ENCODE measurements around the gene CAGE1.
"Not testable (repeated sequence)": the region's sequence is repeated elsewhere in the genome, so short reads cannot be mapped to it uniquely, and the experiment has no call there.

Gene CAGE1

DNA sequence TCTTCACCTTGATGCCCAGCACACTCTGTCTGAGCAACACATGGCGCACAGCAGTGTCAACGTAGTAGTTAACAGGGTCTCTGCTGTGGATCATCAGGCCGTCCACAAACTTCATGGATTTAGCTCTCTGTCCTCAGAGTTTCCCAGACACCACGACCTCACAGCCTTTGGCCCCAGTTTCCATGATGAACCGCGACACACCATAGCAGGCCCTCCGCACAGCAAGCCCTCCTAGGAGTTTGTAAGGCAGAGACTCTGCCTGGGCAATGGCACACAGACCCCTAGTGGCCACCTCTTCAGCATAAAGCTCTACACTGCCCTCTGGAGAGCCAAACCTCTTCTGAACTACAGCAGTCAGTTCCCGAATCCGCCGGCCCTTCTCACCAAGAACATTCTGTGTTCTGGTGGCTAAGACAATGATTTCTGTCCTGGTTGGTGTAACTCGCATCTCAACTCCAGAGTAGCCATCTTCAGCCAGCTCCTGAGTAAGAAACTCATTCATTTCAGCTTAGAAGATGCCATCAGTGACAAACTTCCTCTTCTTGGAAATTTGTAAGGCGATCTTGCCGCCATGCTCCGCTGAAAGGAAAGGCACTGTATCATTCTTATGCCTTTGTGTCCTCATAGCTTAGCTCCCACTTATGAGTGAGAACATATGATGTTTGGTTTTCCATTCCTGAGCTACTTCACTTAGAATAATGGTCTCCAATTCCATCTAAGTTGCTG lies 50.4 kb downstream of the CAGE1 start:
- DNase-seq (ENCODE audit: low read depth in 2 of 2) = not testable (repeated sequence)

DNA sequence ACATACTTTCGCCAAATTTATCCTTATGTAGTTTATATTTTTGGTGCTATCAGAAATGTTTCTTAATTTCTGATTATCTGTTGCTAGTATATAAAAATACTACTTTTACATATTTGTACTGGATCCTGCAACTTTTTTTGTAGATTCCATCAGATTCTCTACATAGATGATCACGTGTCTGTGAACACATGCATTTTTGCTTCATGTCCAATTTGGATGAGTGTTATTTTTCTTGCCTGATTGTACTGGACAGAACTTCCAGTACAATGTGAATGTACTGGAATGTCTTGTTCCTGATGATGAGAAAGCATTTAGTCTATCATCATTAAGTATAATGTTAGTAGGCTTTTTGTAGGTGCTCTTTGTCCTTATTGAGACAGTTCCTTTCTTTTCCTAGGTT lies 51.5 kb downstream of the CAGE1 start:
- no peak for DNase-seq (ENCODE audit: low read depth in 2 of 2)

GRCh38 chr6:7335519-7335918 lies 54.0 kb downstream of the CAGE1 start:
- no peak for DNase-seq (ENCODE audit: low read depth in 2 of 2)

DNA sequence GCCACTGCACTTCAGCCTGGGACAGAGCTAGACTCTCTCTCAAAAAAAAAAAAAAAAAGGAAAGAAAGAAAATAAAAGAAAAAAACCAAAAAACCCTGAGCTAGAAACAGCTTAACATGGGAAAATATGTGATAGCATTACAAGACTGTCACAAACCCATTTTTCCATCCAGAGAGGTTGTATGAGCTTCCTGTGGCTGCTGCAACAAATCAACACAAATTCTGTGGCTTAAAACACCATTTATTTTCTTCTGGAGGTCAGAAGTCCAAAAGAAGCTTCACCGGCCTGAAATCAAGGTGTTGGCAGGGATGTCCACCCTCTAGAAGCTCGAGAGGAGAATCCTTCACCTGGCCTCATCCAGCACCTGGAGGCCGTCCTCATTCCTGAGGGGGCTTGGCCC lies 54.9 kb downstream of the CAGE1 start:
- no peak for DNase-seq (ENCODE audit: low read depth in 2 of 2)

GRCh38 chr6:7332090-7332745 lies 57.3 kb downstream of the CAGE1 start:
- DNase-seq (ENCODE audit: low read depth in 2 of 2) = no peak

DNA sequence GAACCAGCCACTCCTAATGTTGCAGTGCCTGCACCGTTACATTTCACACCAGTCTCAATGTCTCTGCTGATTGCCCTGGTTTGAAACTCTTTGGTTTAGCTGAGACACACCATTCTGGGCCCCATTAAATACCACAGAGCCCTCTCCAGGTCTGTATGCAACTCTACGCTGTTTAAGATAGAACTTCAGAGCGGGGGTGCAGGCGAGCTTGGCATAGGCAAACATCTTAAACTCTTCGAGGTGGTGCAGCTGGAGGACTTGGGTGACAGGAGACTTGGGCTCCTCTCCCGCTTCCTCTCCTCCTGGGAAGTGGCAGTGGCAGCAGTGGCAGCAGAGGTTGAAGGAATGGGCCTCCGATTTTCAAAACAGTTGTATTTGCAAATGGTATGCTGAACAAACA lies 58.1 kb downstream of the CAGE1 start:
- DNase-seq (ENCODE audit: low read depth in 2 of 2) = no peak

GRCh38 chr6:7328243-7328642 lies 61.3 kb downstream of the CAGE1 start:
- no peak for DNase-seq (ENCODE audit: low read depth in 2 of 2)

- no peak for DNase-seq (ENCODE audit: low read depth in 2 of 2)
Measured at GRCh38 chr6:7325750-7326149, 63.8 kb downstream of the CAGE1 start.

- no peak for DNase-seq (ENCODE audit: low read depth in 2 of 2)
Measured at GRCh38 chr6:7324520-7324919, 65.0 kb downstream of the CAGE1 start.

DNA sequence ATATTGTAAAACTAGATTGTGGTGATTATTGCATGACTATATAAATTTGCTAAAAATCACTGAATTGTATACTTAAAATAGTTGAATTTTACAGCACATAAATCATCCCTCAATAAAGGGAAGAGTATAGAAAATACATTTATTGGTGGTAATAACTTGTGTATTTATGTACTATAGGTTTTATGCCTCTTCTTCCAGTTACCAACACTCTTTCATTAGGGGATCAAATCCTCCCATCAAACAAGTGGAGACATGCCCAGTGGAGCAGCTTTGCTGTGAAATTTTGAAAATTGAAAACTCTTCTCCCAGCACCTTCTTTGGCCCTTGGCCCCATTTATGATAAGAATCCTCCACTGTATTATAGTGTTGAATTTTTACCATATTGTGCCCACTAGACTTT lies 66.5 kb downstream of the CAGE1 start:
- no peak for DNase-seq (ENCODE audit: low read depth in 2 of 2)

DNA sequence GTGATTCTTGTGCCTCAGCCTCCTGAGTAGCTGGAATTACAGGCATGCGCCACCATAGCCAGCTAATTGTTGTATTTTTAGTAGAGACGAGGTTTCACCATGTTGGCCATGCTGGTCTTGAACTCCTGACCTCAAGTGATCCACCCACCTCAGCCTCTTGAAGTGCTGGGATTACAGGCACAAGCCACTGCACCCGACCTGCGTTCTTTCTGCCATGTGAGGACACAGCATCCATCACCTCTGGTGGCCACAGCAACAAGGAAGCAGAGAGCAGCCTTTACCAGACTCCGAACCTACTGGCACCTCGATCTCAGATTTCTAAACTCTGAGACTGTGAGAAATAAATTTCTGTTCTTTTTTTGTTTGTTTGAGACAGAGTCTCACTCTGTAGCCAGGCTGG lies 67.7 kb downstream of the CAGE1 start:
- not testable (repeated sequence) for DNase-seq (ENCODE audit: low read depth in 2 of 2)

- DNase-seq (ENCODE audit: low read depth in 2 of 2) = not testable (repeated sequence)
Measured at GRCh38 chr6:7319406-7319805, 70.1 kb downstream of the CAGE1 start.

DNA sequence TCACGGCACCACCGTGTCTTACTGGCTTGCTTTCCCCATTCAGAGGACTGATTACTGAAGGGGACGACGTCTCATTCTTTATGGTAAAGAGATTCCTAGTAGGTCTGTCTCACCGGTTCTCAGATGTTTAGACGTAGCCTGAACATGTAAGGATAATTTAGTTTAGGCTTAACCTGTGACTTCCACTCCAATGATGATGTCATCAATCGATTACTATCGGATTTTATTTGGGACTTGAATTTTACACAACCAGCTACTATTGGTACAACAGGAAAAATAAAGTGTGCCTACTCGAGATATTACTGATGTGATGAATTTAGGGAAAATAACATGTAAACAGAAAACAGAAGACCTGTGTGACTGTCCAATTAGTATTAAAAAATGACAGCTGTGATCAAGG lies 72.0 kb downstream of the CAGE1 start:
- DNase-seq (ENCODE audit: low read depth in 2 of 2) = no peak

DNA sequence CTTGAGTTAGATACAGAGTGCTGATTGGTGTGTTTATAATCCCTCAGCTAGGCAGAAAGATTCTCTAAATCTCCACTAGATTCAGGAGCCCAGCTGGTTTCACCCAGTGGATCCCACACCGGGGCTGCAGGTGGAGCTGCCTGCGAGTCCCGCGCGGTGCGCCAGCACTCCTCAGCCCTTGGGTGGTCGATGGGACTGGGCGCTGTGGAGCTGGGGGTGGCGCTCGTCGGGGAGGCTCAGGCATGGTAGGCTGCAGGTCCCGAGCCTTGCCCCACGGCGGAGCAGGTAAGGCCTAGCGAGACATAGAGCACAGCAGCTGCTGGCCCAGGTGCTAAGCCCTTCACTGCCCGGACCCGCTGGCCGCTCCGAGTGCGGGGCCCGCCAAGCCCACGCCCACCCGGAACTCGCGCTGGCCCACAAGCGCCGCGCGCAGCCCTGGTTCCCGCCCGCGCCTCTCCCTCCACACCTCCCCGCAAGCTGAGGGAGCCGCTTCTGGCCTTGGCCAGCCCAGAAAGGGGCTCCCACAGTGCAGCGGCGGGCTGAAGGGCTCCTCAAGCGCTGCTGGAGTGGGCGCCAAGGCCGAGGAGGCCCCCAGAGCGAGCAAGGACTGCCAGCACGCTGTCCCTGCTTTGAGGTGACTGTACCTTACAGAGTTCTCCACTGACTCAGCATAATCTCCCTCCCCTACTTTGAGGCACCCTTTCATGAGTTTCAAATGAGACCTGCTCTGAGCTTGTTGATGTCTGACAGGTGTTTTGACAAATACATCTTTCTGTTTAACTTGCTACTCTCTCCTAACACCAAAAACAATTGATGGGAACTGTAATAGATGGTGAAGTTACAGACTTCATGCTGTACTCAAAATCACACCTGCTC lies 72.6 kb downstream of the CAGE1 start:
- no peak for DNase-seq (ENCODE audit: low read depth in 2 of 2)

DNA sequence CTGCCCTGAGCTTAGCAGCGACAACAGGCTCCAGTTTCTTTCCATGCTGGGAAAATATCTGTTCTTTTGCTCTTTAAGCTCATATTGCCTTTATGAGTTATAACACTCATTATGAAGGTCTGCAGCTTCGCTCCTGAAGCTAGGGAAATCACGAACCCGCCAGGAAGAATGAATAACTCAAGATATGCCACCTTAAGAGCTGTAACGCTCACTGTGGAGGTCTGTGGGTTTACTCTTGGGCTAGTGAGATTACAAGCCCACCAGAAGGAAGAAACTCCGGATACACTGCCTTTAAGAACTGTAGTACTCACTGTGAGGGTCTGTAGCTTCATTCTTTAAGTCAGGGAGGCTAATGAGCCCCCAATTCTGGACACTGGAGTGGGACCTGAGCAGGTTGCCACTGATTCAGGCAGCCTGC lies 73.6 kb downstream of the CAGE1 start:
- no peak for DNase-seq (ENCODE audit: low read depth in 2 of 2)

DNA sequence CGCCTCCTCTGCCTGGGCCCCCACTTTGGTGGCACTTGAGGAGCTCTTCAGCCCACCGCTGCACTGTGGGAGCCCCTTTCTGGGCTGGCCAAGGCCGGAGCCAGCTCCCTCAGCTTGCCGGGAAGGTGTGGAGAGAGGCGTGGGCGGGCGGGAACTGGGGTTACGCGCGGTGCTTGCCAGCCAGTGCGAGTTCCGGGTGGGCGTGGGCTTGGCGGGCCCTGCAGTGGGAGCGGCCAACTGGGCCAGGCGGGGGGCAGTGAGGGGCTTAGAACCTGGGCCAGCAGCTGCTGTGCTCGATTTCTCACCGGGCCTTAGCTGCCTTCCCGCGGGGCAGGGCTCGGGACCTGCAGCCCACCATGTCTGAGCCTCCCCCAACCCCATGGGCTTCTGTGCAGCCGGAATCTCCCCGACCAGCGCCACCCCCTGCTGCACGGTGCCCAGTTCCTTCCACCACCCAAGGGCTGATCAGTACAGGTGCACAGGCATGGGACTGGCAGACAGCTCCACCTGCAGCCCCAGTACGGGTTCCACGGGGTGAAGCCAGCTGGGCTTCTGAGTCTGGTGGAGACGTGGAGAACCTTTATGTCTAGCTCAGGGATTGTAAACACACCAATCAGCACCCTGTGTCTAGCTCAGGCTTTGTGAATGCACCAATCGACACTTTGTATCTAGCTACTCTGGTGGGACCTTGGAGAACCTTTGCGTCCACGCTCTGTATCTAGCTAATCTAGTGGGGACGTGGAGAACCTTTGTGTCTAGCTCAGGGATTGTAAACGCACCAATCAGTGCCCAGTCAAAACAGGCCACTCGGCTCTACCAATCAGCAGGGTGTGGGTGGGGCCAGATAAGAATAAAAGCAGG lies 74.2 kb downstream of the CAGE1 start:
- not testable (repeated sequence) for DNase-seq (ENCODE audit: low read depth in 2 of 2)

GRCh38 chr6:7314414-7314813 lies 75.1 kb downstream of the CAGE1 start:
- no peak for DNase-seq (ENCODE audit: low read depth in 2 of 2)

DNA sequence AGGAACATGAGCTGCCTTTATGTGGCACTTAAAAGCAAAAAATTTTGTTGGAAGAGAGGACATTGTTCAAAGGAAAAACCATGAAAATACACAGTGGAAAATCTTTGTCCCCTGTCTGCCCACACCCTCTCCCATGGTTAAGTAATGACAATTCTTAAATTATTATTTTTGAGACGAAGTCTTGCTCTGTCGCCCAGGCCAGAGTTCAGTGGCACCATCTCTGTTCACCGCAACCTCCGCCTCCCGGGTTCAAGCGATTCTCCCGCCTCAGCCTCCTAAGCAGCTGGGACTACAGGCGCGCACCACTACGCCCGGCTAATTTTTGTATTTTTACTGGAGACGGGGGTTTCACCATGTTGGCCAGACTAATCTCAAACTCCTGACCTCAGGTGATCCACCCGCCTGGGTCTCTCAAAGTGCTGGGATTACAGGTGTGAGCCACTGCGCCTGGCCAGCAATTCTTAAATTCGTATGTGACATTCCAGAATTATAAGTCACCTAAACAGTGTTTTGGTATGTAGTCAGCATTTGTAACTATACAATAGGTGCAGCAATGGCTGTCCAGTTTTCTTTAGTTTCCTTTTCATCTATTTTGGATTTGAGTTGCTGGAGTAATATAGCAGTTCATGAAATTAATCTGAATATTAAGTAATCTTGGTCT lies 75.9 kb downstream of the CAGE1 start:
- no peak for DNase-seq (ENCODE audit: low read depth in 2 of 2)

- peak; percentile 92 to 93 for DNase-seq (ENCODE audit: low read depth in 2 of 2)
Measured at GRCh38 chr6:7312616-7313504, 76.7 kb downstream of the CAGE1 start, which contains the start of gene SSR1. Gene SSR1, minus strand, starts transcription at chr6:7313199. Its CDS starts 79 bp downstream, at chr6:7313120.
